Measurements from ENCODE around the gene ULBP2.
"Not testable (repeated sequence)": the region's sequence is repeated elsewhere in the genome, so short reads cannot be mapped to it uniquely, and the experiment has no call there.

ULBP2 gene

DNA sequence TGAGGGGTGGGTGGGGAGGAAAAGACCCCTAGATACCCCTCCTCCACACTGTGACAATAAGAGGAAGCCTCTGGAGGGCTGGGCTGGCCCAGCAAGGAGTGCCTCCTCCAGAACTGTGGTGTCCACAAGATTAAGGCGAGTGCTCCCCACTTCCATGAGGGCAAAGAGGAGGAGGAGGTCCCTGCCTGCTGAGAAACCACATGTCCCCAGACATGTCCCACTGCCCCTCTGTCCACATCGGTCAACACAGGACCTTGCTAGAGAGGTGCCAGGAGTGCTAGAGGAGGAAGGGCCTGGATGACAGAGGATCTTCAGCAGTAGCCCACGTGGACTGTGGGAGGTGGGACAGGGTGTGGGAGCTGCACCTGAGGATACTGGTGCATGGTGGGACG lies 22.0 kb upstream of the ULBP2 start:
- no peak overlapping the region for H3K4me3 ChIP-seq (ENCODE audit: low read length)
- no peak for TF ChIP-seq CTCF (conservative IDR thresholded peaks at IDR 0.05; ENCODE audit: low read depth, low read length)
- DNase-seq (ENCODE audit: low read depth), result no peak

DNA sequence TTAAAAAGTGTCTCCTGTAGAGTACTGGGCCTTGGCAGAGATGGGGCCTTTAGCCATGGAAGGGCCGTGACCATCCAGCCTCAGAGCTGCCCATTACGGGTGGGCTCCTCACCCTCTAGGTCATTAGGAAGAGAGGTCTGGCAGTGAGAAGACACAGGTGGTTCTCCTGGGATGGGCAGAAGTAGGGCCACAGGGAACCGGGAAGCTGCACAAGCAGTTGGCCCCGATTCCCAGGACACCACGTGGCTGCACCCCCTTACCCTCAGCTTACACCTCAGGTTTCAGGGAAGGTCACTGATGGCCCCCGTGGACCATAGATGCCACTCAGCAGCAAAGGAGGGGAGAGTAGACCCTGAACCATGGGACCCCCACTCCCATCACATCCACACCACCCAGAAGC lies 20.5 kb upstream of the ULBP2 start:
- no peak for TF ChIP-seq CTCF (conservative IDR thresholded peaks at IDR 0.05; ENCODE audit: low read depth, low read length)
- H3K4me3 ChIP-seq (ENCODE audit: low read length), result no peak overlapping the region
- DNase-seq (ENCODE audit: low read depth), result no peak

GRCh38 chr6:149922091-149922490 lies 19.7 kb upstream of the ULBP2 start:
- DNase-seq (ENCODE audit: low read depth); H3K4me3 ChIP-seq (ENCODE audit: low read length): not testable (repeated sequence)

DNA sequence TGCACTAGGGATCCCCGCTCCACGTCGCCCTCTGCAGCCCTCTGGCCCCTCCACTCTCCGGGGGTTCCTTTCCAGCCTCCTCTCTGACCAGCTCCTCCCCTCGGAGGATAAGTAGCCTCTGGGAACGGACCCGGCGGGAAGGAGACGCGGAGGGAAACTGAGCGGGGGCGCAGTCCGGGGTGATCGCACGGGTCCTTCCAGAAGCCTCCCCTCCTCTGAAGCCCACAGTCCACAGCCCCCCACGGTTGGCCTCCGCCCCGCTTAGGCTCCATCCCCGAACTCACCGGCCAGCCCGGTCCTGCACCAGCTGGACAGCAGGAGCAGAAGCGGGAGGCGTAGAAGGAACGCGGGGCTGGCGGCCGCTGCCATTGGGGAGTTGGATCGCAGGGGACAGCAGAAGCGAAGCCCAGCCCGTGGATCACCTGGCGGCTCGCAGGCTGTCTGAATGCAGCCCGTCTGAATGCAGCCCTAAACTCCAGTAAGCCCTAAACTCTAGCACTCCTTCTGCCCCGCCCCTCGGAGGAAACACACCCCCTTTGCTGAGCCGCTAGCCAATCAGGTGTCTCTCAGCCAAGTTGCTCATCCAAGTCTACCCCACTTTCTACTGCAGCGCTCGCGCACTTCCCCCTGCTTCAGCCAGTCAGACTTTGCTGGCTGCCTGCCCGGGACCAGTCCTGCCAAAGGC lies 19.0 kb upstream of the ULBP2 start, which contains the start of gene RAET1G:
RAET1G (minus strand) TSS at position 480 of the 685 bp plus-strand sequence; CDS start at position 369, 111 bp downstream.
- TF ChIP-seq CTCF (conservative IDR thresholded peaks at IDR 0.05; ENCODE audit: low read depth, low read length), result no peak
- peak within 1 kb of the TSS; percentile 66 for H3K4me3 ChIP-seq (ENCODE audit: low read length)
- DNase-seq (ENCODE audit: low read depth), result peak; percentile 86

GRCh38 chr6:149923327-149923986 lies 18.4 kb upstream of the ULBP2 start:
- peak overlapping the region; percentile 66 for H3K4me3 ChIP-seq (ENCODE audit: low read length)
- TF ChIP-seq CTCF (conservative IDR thresholded peaks at IDR 0.05; ENCODE audit: low read depth, low read length), result no peak
- no peak for DNase-seq (ENCODE audit: low read depth)

DNA sequence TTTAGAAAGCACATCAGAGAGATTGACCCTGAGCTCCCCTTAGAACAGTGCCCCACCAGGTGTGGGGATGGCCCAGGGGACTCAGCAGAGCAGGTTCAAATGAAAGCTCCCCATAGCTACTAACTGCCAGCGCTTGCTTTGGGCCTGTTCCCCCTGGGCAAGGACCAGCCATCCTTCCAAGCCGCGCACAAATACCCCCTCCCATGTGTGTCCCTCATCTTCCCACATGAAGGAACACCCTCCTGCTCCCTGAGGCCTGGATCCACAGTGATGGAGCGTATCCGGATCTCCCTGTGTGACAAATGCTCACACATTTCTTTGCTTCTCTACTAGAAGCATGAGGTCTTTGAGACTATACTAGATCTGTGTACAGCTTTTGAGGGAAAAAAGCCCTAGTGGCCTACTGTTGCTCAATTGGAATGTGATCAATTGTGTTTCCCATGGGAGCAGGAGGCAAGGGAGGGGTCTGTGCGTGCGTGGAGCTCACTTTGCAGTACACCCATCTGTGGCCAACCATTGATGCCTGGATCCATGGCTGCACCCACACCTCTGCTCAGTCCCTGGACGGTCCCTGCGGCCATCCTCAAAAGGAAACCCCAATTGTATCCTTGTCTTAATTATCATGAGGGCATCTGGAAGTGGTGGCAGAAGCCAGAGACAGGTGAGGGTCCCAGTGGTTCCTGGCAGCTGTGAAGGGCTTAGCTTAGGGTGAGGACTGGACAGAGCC lies 17.4 kb upstream of the ULBP2 start:
- DNase-seq (ENCODE audit: low read depth), result no peak
- TF ChIP-seq CTCF (conservative IDR thresholded peaks at IDR 0.05; ENCODE audit: low read depth, low read length), result no peak
- H3K4me3 ChIP-seq (ENCODE audit: low read length), result no peak overlapping the region

DNA sequence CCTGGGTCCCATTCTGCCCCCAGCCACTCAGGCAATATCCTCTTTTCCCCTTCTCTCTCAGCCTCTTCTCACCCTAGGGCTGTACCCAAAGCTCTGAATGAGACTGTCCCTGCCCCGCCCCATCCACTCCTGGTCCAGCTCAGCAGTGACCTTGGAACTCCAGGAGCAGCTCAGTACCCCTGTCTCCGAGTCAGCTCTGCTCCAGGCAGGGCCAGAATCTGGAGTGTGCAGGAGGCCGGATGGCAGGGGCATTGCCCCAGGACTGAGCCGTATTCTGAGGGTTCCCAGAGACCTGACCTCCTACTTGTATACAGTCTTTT lies 16.9 kb upstream of the ULBP2 start:
- DNase-seq (ENCODE audit: low read depth), result no peak
- no peak for TF ChIP-seq CTCF (conservative IDR thresholded peaks at IDR 0.05; ENCODE audit: low read depth, low read length)
- no peak overlapping the region for H3K4me3 ChIP-seq (ENCODE audit: low read length)

Measured in retinal pigment epithelial cell (primary cell).